RWPE1 (cell line): Measurements from ENCODE around the gene HYAL1.

Source experiments
- CTCF ChIA-PET: fragments of 350-600 bp; sonication (Branson Sonifier 250); formaldehyde crosslinking; extraction: SDS; loops from one replicate; lab custom pipeline; 2021; lab: Yijun Ruan, JAX
- POLR2A ChIA-PET: fragments of 400-600 bp; formaldehyde crosslinking; extraction: SDS; loops from one replicate; lab custom pipeline; 2020; ENCODE audit warnings: antibody characterized with exemption; ENCODE audit not compliant: low non-redundant PET; lab: Yijun Ruan, JAX
- DNase-seq: peaks from one replicate; pipeline ENCODE4 v3.0.0; 2012; ENCODE audit warnings: low spot score
- H3K27ac ChIP-seq: fragments of 450-650 bp; 2 replicates; pipeline ENCODE4 v1.5.1; 2017
- CTCF ChIP-seq: fragments of 450-650 bp; conservative IDR thresholded peaks from 2 replicates; pipeline ENCODE4 v1.5.1; 2017; ENCODE audit warnings: low read depth, mild to moderate bottlenecking

Gene HYAL1

GRCh38 chr3:50321336-50322114, 18.2 kb upstream of the HYAL1 start:
- CTCF ChIA-PET, result interaction anchor here (0.7 kb wide), 1 partner anchor 22 kb away, joined by 4 read pairs; no protein-coding TSS in a partner anchor
- DNase-seq, result peak; percentile 78
- POLR2A ChIA-PET, result interaction anchor here (0.6 kb wide), 1 partner anchor 24 kb away, joined by 3 read pairs; no protein-coding TSS in a partner anchor
- H3K27ac ChIP-seq, result peak overlapping the region; percentile 97
- TF ChIP-seq CTCF, result peak; percentile 70

- H3K27ac ChIP-seq, result peak overlapping the region; percentile 97
- peak; percentile 56 for DNase-seq
- no peak for TF ChIP-seq CTCF
- POLR2A ChIA-PET, result no interaction called here
- CTCF ChIA-PET, result interaction anchor here (0.7 kb wide), 1 partner anchor 21 kb away, joined by 4 read pairs; no protein-coding TSS in a partner anchor
Observed at GRCh38 chr3:50320853-50321335, 17.5 kb upstream of the HYAL1 start.

GRCh38 chr3:50319894-50320625, 16.7 kb upstream of the HYAL1 start:
- peak overlapping the region; percentile 97 for H3K27ac ChIP-seq
- TF ChIP-seq CTCF, result no peak
- no peak for DNase-seq
- POLR2A ChIA-PET, result no interaction called here
- CTCF ChIA-PET, result no interaction called here

- peak overlapping the region; percentile 97 for H3K27ac ChIP-seq
- no peak for TF ChIP-seq CTCF
- ChIA-PET POLR2A (no interaction called here), CTCF (no interaction called here)
- DNase-seq, result no peak
Observed at GRCh38 chr3:50319181-50319893, 16.0 kb upstream of the HYAL1 start.

- no peak for TF ChIP-seq CTCF
- ChIA-PET CTCF (no interaction called here), POLR2A (no interaction called here)
- DNase-seq, result no peak
- peak overlapping the region; percentile 97 for H3K27ac ChIP-seq
Observed at GRCh38 chr3:50318615-50319014, 15.2 kb upstream of the HYAL1 start.

GRCh38 chr3:50318163-50318562, 14.8 kb upstream of the HYAL1 start:
- ChIA-PET CTCF (no interaction called here), POLR2A (no interaction called here)
- no peak for TF ChIP-seq CTCF
- no peak for DNase-seq
- peak overlapping the region; percentile 97 for H3K27ac ChIP-seq
